Right atrium auricular region (tissue), 2 donors: ENCODE measurements around the gene ACMSD. TPM values are rescaled to one million over a fixed set of nuclear protein-coding genes. Genes with fewer than 3 reads are reported as not detected.

ENCODE experiments used
- DNase-seq: peaks from one replicate; pipeline ENCODE4 v3.0.0-alpha.2; 2019; ENCODE audit warnings: low spot score
- H3K27ac ChIP-seq, 2 donors: fragments of 200-600 bp; sonication (generic); 1 replicate in 1 of 2; 2 replicates in 1 of 2; pipeline ENCODE4 v1.5.1; 2016 to 2019
- H3K27me3 ChIP-seq, 2 donors: fragments of 200-600 bp; sonication (generic); one replicate each; pipeline versions ENCODE4 v1.5.1 to v1.6.0; 2017 to 2019
- H3K36me3 ChIP-seq: fragments of 200-600 bp; sonication (generic); one replicate; pipeline ENCODE4 v1.5.1; 2016
- H3K4me1 ChIP-seq, 2 donors: fragments of 200-600 bp; sonication (generic); one replicate each; pipeline versions ENCODE4 v1.5.1 to v1.6.0; 2017 to 2019
- H3K4me3 ChIP-seq, 2 donors: fragments of 200-600 bp; sonication (generic); 1 replicate in 1 of 2; 2 replicates in 1 of 2; pipeline ENCODE4 v1.5.1; 2017 to 2019; ENCODE audit warnings: mild to moderate bottlenecking in 1 of 2, moderate library complexity in 1 of 2
- H3K9me3 ChIP-seq, 2 donors: fragments of 200-600 bp; sonication (generic); one replicate each; pipeline ENCODE4 v1.5.1; 2019
- total RNA-seq, 2 donors: library from RNA; depleted of rRNA; stranded (reverse); fragments of >200 nt; gene quantifications; one replicate each; pipeline ENCODE4 v1.1.0, GENCODE V29; 2016
- TF ChIP-seq, protein P1 (sequence below), 2 donors: fragments of 200-600 bp; sonication (generic); IDR thresholded peaks; one replicate each; pipeline ENCODE4 v1.5.1; 2019; ENCODE audit warnings: antibody characterized with exemption in 2 of 2

ACMSD gene
- total RNA-seq, 2 donors from 2014 or later = not detected

DNA sequence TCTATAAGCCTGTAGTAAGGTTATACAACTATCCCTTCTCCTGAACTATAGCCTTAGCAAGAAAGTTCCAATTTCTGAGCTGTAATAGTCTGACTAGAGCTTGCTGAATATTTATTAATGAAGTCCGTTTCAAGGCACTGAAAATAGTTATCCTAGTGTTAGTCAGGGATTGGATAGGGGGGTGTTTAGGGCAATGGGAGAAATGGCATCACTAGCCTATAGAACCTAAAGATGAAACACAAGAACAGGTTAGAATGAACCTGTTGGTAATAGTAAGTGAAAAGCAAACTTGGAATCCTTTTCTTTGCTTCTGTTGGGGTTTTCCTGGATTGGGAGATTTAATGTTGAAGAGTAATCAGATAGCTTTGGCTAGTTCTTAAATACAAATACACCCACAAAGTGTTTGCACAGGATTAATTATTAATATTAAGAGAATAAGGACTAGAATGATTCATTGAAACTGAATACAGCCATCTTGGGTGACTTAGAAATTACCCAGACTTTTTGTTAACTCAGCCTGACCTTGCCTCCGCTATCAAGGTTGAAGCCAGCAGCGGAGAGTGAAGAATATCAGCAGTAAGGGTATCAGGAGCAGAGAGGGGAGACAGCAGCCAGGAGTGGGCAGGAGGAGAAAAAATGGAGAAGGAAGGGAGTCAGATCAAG lies 94.6 kb downstream of the ACMSD start:
- no peak for DNase-seq
- H3K9me3 ChIP-seq = no peaks in the 10 kb centered on the region
- H3K27me3 ChIP-seq = no peaks in the 10 kb centered on the region
- H3K4me1 ChIP-seq = peaks cover 0 to 43% of the 10 kb centered on the region in 2 donors
- no peak overlapping the region for H3K4me3 ChIP-seq
- H3K36me3 ChIP-seq = peaks cover 12% of the 10 kb centered on the region
- H3K27ac ChIP-seq = no peak overlapping the region
- TF ChIP-seq, protein P1, sequence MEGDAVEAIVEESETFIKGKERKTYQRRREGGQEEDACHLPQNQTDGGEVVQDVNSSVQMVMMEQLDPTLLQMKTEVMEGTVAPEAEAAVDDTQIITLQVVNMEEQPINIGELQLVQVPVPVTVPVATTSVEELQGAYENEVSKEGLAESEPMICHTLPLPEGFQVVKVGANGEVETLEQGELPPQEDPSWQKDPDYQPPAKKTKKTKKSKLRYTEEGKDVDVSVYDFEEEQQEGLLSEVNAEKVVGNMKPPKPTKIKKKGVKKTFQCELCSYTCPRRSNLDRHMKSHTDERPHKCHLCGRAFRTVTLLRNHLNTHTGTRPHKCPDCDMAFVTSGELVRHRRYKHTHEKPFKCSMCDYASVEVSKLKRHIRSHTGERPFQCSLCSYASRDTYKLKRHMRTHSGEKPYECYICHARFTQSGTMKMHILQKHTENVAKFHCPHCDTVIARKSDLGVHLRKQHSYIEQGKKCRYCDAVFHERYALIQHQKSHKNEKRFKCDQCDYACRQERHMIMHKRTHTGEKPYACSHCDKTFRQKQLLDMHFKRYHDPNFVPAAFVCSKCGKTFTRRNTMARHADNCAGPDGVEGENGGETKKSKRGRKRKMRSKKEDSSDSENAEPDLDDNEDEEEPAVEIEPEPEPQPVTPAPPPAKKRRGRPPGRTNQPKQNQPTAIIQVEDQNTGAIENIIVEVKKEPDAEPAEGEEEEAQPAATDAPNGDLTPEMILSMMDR (IDR thresholded peaks at IDR 0.05) = no peak

DNA sequence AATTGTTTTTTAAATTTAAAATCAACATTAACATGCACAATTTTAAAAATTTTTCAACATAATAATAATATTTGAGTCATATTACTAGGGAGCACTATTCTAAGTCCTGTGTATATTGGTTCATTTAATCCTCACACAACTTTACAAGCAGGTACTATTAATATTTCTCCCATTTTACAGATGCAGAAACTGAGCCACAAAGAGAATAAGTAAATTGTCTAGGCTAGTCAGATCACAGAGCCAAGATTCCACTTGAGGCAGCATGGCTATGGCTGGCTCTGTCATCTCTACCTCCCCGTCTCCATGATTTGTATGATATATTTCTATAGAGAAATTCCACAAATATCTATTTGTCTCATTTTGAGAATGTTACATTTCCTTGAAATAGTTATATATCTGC lies 95.3 kb downstream of the ACMSD start:
- peaks cover 0 to 39% of the 10 kb centered on the region in 2 donors for H3K4me1 ChIP-seq
- DNase-seq = no peak
- H3K36me3 ChIP-seq = peaks cover 17% of the 10 kb centered on the region
- TF ChIP-seq, protein P1 (IDR thresholded peaks at IDR 0.05) = no peak
- H3K27me3 ChIP-seq = no peaks in the 10 kb centered on the region
- no peaks in the 10 kb centered on the region for H3K9me3 ChIP-seq
- no peak overlapping the region for H3K27ac ChIP-seq
- H3K4me3 ChIP-seq = no peak overlapping the region

DNA sequence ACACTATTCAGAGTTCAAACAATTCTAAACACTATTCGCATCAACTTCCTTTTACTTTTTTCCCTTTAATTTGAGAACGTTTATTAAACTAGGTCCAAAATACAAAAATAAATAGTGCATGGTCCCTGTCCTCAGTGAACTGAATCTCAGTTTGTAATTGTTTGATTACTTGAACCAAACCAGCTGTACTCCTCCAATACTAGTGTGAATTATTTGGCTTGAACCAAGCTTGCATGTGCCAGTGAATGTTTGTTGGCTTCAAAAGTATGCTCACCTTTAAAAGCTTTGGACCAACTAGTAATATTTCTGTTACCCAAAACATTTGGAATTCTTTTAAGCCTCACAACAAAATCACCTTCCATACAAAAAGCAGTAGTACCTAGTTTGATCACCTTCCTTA lies 95.7 kb downstream of the ACMSD start:
- Histone ChIP-seq H3K9me3 (no peaks in the 10 kb centered on the region), H3K4me3 (no peak overlapping the region), H3K36me3 (peaks cover 21% of the 10 kb centered on the region), H3K27me3 (no peaks in the 10 kb centered on the region), H3K27ac (no peak overlapping the region), H3K4me1 (peaks cover 0 to 39% of the 10 kb centered on the region in 2 donors)
- no peak for DNase-seq
- TF ChIP-seq, protein P1 (IDR thresholded peaks at IDR 0.05) = no peak

DNA sequence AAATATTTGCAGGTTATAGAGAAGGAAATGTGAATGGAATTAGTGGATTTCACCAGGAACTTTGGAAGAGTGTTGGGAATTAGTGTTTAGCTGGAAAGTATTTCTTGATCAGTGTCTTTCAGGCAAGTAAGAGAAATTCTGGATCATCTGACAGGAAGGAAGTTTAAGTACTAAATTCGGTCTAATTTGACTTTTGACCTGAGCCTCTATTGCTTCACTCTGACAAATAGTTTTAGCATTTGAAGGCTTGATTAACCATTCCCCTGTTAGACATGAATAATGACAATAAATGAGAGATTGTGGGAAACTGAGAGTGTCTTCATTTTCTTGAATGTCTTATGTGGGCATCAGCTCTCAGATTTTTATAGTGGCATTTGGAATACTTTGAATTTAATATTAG lies 96.2 kb downstream of the ACMSD start:
- no peak overlapping the region for H3K4me3 ChIP-seq
- no peaks in the 10 kb centered on the region for H3K9me3 ChIP-seq
- H3K27me3 ChIP-seq = no peaks in the 10 kb centered on the region
- peaks cover 0 to 39% of the 10 kb centered on the region in 2 donors for H3K4me1 ChIP-seq
- H3K36me3 ChIP-seq = peaks cover 26% of the 10 kb centered on the region
- no peak for DNase-seq
- TF ChIP-seq, protein P1 (IDR thresholded peaks at IDR 0.05) = no peak
- no peak overlapping the region for H3K27ac ChIP-seq

DNA sequence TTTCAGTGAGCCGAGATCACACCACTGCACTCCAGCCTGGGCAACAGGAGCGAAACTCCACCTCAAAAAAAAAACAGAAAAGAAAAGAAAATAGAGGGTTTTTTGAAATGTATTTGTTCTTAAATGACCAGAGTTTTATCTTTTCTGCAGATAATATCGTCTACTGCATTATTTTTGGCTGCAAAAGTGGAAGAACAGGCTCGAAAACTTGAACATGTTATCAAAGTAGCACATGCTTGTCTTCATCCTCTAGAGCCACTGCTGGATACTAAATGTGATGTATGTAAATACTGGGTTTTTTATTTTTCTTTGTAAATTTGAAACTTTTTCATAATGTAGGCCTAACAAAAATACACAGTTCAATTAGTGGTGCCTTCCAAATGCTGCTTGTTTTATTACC lies 98.3 kb downstream of the ACMSD start:
- Histone ChIP-seq H3K9me3 (no peaks in the 10 kb centered on the region), H3K27ac (no peak overlapping the region), H3K4me3 (no peak overlapping the region), H3K27me3 (no peaks in the 10 kb centered on the region), H3K4me1 (peaks cover 0 to 34% of the 10 kb centered on the region in 2 donors), H3K36me3 (peaks cover 47% of the 10 kb centered on the region)
- DNase-seq = no peak
- TF ChIP-seq, protein P1 (IDR thresholded peaks at IDR 0.05) = no peak

DNA sequence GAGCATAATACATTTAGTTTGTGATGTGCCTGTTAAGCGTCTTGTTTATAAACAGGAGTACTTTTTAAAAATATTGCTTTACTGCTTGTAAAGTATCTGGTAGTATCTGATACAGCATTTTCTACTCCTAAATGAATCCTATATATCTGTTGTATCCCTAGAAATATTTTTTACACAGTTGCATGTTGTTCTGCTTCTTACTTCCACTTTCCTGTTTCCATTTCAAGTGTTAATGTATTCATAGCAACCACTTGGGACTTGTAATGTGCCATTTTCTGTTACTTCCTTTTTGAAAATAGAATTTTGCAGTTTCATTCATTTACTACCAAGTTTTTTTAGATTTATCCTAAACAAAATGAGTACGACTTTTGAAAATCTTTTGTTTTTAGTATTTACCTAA lies 105.1 kb downstream of the ACMSD start:
- no peaks in the 10 kb centered on the region for H3K4me1 ChIP-seq
- H3K9me3 ChIP-seq = no peaks in the 10 kb centered on the region
- H3K27ac ChIP-seq = no peak overlapping the region
- H3K4me3 ChIP-seq = no peak overlapping the region
- no peaks in the 10 kb centered on the region for H3K27me3 ChIP-seq
- no peak for DNase-seq
- TF ChIP-seq, protein P1 (IDR thresholded peaks at IDR 0.05) = no peak
- peaks cover 48% of the 10 kb centered on the region for H3K36me3 ChIP-seq
